ENCODE data around the gene KPNA2. TPM values are rescaled to one million over a fixed set of nuclear protein-coding genes. Genes with fewer than 3 reads are reported as not detected.

The KPNA2 gene
- total RNA-seq, 2 experiments from 2014 or later = 64.4 to 65.9 TPM

GRCh38 chr17:68033636-68034451 lies 1.7 kb upstream of the KPNA2 start:
- ChIA-PET POLR2A (no interaction called here), CTCF (interaction anchor here (1.7 kb wide), 1 partner anchor 14 kb away, joined by 4 read pairs; no protein-coding TSS in a partner anchor)
- Mint-ChIP-seq H3K4me1 (ENCODE audit: low read depth) (peaks cover 17% of the 10 kb centered on the region), H3K27me3 (no peaks in the 10 kb centered on the region), H3K9me3 (no peaks in the 10 kb centered on the region), H3K4me3 (no peak overlapping the region), H3K36me3 (ENCODE audit: low read depth) (peaks cover 18% of the 10 kb centered on the region), H3K27ac (no peak overlapping the region)
- intact Hi-C loops (cut with DNase I, micrococcal nuclease) = loop anchor here in 1 of 2 experiments (2.0 to 10.0 kb wide), 3 partner anchors 13 to 659 kb away; partner anchors contain the start of gene PITPNC1
- ATAC-seq (ENCODE audit: poor library complexity) (no peak), DNase-seq (no peak)
- TF ChIP-seq CTCF (IDR thresholded peaks at IDR 0.05) = no peak
- H3K9me3 ChIP-seq (ENCODE audit: control insufficient read depth in 1 of 2, insufficient read depth in 1 of 2, low read length in 2 of 2) = no peaks in the 10 kb centered on the region
- peaks cover 11% of the 10 kb centered on the region for H3K36me3 ChIP-seq (ENCODE audit: insufficient read depth, low read length)
- H3K4me1 ChIP-seq (ENCODE audit: insufficient read depth, low read length) = peaks cover 7% of the 10 kb centered on the region
- no peak overlapping the region for H3K4me3 ChIP-seq (ENCODE audit: low read length)
- no peaks in the 10 kb centered on the region for H3K27me3 ChIP-seq (ENCODE audit: control insufficient read depth in 1 of 2, insufficient read depth in 2 of 2, low read length in 2 of 2)
- no peak overlapping the region for H3K27ac ChIP-seq (ENCODE audit: low read depth in 1 of 2, low read length in 2 of 2)

GRCh38 chr17:68034452-68034776 lies 1.1 kb upstream of the KPNA2 start:
- Histone ChIP-seq H3K27me3 (ENCODE audit: control insufficient read depth in 1 of 2, insufficient read depth in 2 of 2, low read length in 2 of 2) (no peaks in the 10 kb centered on the region), H3K27ac (ENCODE audit: low read depth in 1 of 2, low read length in 2 of 2) (no peak overlapping the region), H3K9me3 (ENCODE audit: control insufficient read depth in 1 of 2, insufficient read depth in 1 of 2, low read length in 2 of 2) (no peaks in the 10 kb centered on the region), H3K4me1 (ENCODE audit: insufficient read depth, low read length) (peaks cover 7% of the 10 kb centered on the region), H3K36me3 (ENCODE audit: insufficient read depth, low read length) (peaks cover 15% of the 10 kb centered on the region), H3K4me3 (ENCODE audit: low read length) (no peak overlapping the region)
- H3K9me3 Mint-ChIP-seq = no peaks in the 10 kb centered on the region
- H3K36me3 Mint-ChIP-seq (ENCODE audit: low read depth) = peaks cover 20% of the 10 kb centered on the region
- no peak overlapping the region for H3K27ac Mint-ChIP-seq
- CTCF ChIA-PET = no interaction called here
- peak overlapping the region; percentile 48 for H3K4me3 Mint-ChIP-seq
- DNase-seq = no peak
- no peak for TF ChIP-seq CTCF (IDR thresholded peaks at IDR 0.05)
- intact Hi-C loops (cut with DNase I, micrococcal nuclease) = loop anchor here in 1 of 2 experiments (2.0 to 10.0 kb wide), 3 partner anchors 14 to 660 kb away; partner anchors contain the start of gene PITPNC1
- POLR2A ChIA-PET = no interaction called here
- H3K27me3 Mint-ChIP-seq = no peaks in the 10 kb centered on the region
- ATAC-seq (ENCODE audit: poor library complexity) = no peak
- peaks cover 17% of the 10 kb centered on the region for H3K4me1 Mint-ChIP-seq (ENCODE audit: low read depth)

DNA sequence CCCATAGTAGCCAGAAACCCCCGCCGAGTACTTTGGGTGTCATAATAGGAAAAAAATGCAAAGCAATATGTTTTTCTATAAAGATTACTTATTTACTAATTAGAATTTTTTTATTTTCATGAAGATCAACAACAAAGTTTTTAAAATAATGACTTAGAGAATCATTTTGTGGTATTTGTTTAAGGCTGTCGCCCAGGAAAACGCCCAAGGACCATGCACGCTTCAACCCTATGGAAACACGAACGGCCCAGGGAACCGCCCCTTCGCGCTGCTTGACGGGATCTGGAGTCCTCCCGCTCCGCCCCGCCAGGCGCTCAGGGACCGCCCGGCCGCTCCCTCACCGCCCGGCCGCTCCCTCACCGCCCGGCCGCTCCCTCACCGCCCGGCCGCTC lies 408 bp upstream of the KPNA2 start:
- peak overlapping the region; percentile 16 for H3K4me3 ChIP-seq (ENCODE audit: low read length)
- no peak overlapping the region for H3K27ac ChIP-seq (ENCODE audit: low read depth in 1 of 2, low read length in 2 of 2)
- DNase-seq = peak in 11 of 14 experiments; percentile 68 to 96 (median 84)

More for the DNA sequence above, 408 bp upstream of the KPNA2 start:
- POLR2A ChIA-PET = interaction anchor here (0.8 to 2.0 kb wide), 5 partner anchors 15 to 422 kb away, joined by 3 to 16 read pairs (median 6); partner anchors contain the start of genes ARSG and WIPI1
- Histone ChIP-seq H3K36me3 (ENCODE audit: insufficient read depth, low read length) (peaks cover 15% of the 10 kb centered on the region), H3K4me1 (ENCODE audit: insufficient read depth, low read length) (peaks cover 7% of the 10 kb centered on the region), H3K9me3 (ENCODE audit: control insufficient read depth in 1 of 2, insufficient read depth in 1 of 2, low read length in 2 of 2) (no peaks in the 10 kb centered on the region), H3K27me3 (ENCODE audit: control insufficient read depth in 1 of 2, insufficient read depth in 2 of 2, low read length in 2 of 2) (no peaks in the 10 kb centered on the region)
- no peaks in the 10 kb centered on the region for H3K9me3 Mint-ChIP-seq
- peaks cover 23% of the 10 kb centered on the region for H3K36me3 Mint-ChIP-seq (ENCODE audit: low read depth)
- H3K27ac Mint-ChIP-seq = peak overlapping the region; percentile 93
- no peak for TF ChIP-seq CTCF (IDR thresholded peaks at IDR 0.05)
- CTCF ChIA-PET = interaction anchor here (0.7 to 1.0 kb wide), 2 partner anchors 15 to 768 kb away, joined by 4 to 5 read pairs; no protein-coding TSS in a partner anchor
- peak overlapping the region; percentile 98 for H3K4me3 Mint-ChIP-seq
- intact Hi-C loops (cut with DNase I, micrococcal nuclease) = loop anchor here (1.0 to 10.0 kb wide), 6 partner anchors 14 to 660 kb away; partner anchors contain the start of genes WIPI1 (in 2 of the 2), AMZ2 (in 1 of the 2), NOL11 (in 1 of the 2) and PITPNC1 (in 1 of the 2)
- H3K27me3 Mint-ChIP-seq = no peaks in the 10 kb centered on the region
- peaks cover 17% of the 10 kb centered on the region for H3K4me1 Mint-ChIP-seq (ENCODE audit: low read depth)
- peak; percentile 78 for ATAC-seq (ENCODE audit: poor library complexity)

Data from CD4-positive, alpha-beta T cell (primary cell).